ENCODE data around the gene HMCN2.

GRCh38 chr9:130311003-130311402 lies 45.4 kb downstream of the HMCN2 start:
- TF ChIP-seq CTCF (IDR thresholded peaks at IDR 0.05) = no peak
- no peak for TF ChIP-seq POLR2A (IDR thresholded peaks at IDR 0.05)
- no peak for TF ChIP-seq POLR2AphosphoS5 (IDR thresholded peaks at IDR 0.05)

All from prostate gland (tissue), 2 donors.